Endothelial cell of umbilical vein (primary cell): ENCODE data around the gene S100A3. TPM values are rescaled to one million over a fixed set of nuclear protein-coding genes. Genes with fewer than 3 reads are reported as not detected.

Source experiments
- BruUV-seq: library from RNA; stranded (reverse); fragments of 400-500 nt; replicated peaks from 2 replicates; lab custom pipeline; 2021; lab: Mats Ljungman, UMichigan
- CTCF ChIA-PET: fragments of 300-600, 350-600 bp; sonication (Branson Sonifier 250); formaldehyde crosslinking; loops from one replicate; lab custom pipeline; 2021; ENCODE audit warnings: antibody characterized with exemption, inconsistent platforms; lab: Charles Lee
- POLR2A ChIA-PET: fragments of 300-600, 350-600 bp; sonication (Branson Sonifier 250); formaldehyde crosslinking; loops from one replicate; lab custom pipeline; 2021; ENCODE audit warnings: antibody characterized with exemption, inconsistent platforms; lab: Charles Lee
- DNase-seq: peaks from one replicate; pipeline ENCODE4 v3.0.0-alpha.2; 2011; ENCODE audit warnings: low read depth, low spot score
- FAIRE-seq: peaks from 2 replicates; lab custom pipeline; 2011; peaks lifted over from hg19 to GRCh38; lab: Jason Lieb, UNC
- H2AFZ ChIP-seq: 2 replicates; pipeline ENCODE4 v1.6.0; 2012; ENCODE audit warnings: low read depth, low read length, control low read depth, inconsistent platforms
- H3K27ac ChIP-seq: 2 replicates; pipeline ENCODE4 v1.5.1; 2011; ENCODE audit warnings: low read depth, mild to moderate bottlenecking, control low read depth, low read length, moderate library complexity; ENCODE audit not compliant: insufficient read depth
- H3K27me3 ChIP-seq, 2 experiments: 2 replicates each; pipeline versions ENCODE4 v1.6.0 to v1.6.1; 2011; ENCODE audit warnings: low read length in 2 of 2, mixed read lengths in 1 of 2; ENCODE audit not compliant: control insufficient read depth in 2 of 2, insufficient read depth in 2 of 2
- H3K36me3 ChIP-seq, 2 experiments: 2 replicates in 1 of 2; 3 replicates in 1 of 2; pipeline ENCODE4 v1.5.1; 2011; ENCODE audit warnings: low read length in 2 of 2, mild to moderate bottlenecking in 1 of 2, moderate library complexity in 1 of 2; ENCODE audit not compliant: control insufficient read depth in 2 of 2, insufficient read depth in 2 of 2; ENCODE audit errors: extremely low read depth in 1 of 2
- H3K4me1 ChIP-seq: 3 replicates; pipeline ENCODE4 v1.5.1; 2011; ENCODE audit warnings: mild to moderate bottlenecking, low read length; ENCODE audit not compliant: control insufficient read depth, insufficient read depth; ENCODE audit errors: extremely low read depth
- H3K4me2 ChIP-seq: 2 replicates; pipeline ENCODE4 v1.6.1; 2011; ENCODE audit warnings: low read length, control low read depth, mixed read lengths; ENCODE audit not compliant: insufficient read depth
- H3K4me3 ChIP-seq, 3 experiments: fragments of 200-600 bp in 1 of 3; sonication (generic), shearing (Covaris generic) in 1 of 3; replicated peaks in 1 of 3; 2 replicates each; pipeline ENCODE4 v1.5.1; 2011 to 2016; ENCODE audit warnings: control low read depth in 3 of 3, low read length in 3 of 3, mild to moderate bottlenecking in 2 of 3, inconsistent platforms in 1 of 3, low read depth in 1 of 3, moderate library complexity in 1 of 3; ENCODE audit not compliant: insufficient read depth in 1 of 3
- H3K79me2 ChIP-seq: 2 replicates; pipeline ENCODE4 v1.6.0; 2012; ENCODE audit warnings: low read length, inconsistent platforms; ENCODE audit not compliant: control insufficient read depth, insufficient read depth
- H3K9ac ChIP-seq: replicated peaks from 2 replicates; pipeline ENCODE3; 2011; ENCODE audit warnings: low read length, control low read depth; ENCODE audit not compliant: insufficient read depth; ENCODE audit errors: extremely low read depth
- H3K9me1 ChIP-seq: replicated peaks from 3 replicates; pipeline ENCODE4 v1.6.0; 2011; ENCODE audit warnings: mild to moderate bottlenecking, low read length; ENCODE audit not compliant: control insufficient read depth, insufficient read depth; ENCODE audit errors: extremely low read depth
- H3K9me3 ChIP-seq: replicated peaks from 2 replicates; pipeline ENCODE4 v1.5.1; 2012; ENCODE audit warnings: low read length, inconsistent platforms; ENCODE audit not compliant: control insufficient read depth, insufficient read depth
- H4K20me1 ChIP-seq: replicated peaks from 2 replicates; pipeline ENCODE3; 2011; ENCODE audit warnings: mild to moderate bottlenecking, low read length; ENCODE audit not compliant: control insufficient read depth, insufficient read depth; ENCODE audit errors: extremely low read depth
- CTCF ChIP-seq, 2 donors: IDR thresholded peaks; 1 replicate in 1 of 2; 2 replicates in 1 of 2; pipeline ENCODE4 v1.5.1; 2011; ENCODE audit warnings: low read length in 2 of 2, mild to moderate bottlenecking in 2 of 2, moderate library complexity in 2 of 2, control low read depth in 1 of 2, inconsistent platforms in 1 of 2, low read depth in 1 of 2; ENCODE audit not compliant: insufficient read depth in 1 of 2; ENCODE audit errors: extremely low read depth in 1 of 2
- EZH2 ChIP-seq: IDR thresholded peaks from 2 replicates; pipeline ENCODE4 v1.6.1; 2012; ENCODE audit warnings: borderline replicate concordance, low read depth, mild to moderate bottlenecking, moderate library complexity, low read length, inconsistent platforms; ENCODE audit not compliant: severe bottlenecking
- FOS ChIP-seq: IDR thresholded peaks from 2 replicates; pipeline ENCODE4 v1.6.1; 2011; ENCODE audit warnings: mild to moderate bottlenecking, low read length, moderate library complexity, borderline replicate concordance; ENCODE audit not compliant: insufficient read depth
- GATA2 ChIP-seq: IDR thresholded peaks from 2 replicates; pipeline ENCODE4 v1.7.0; 2011; ENCODE audit warnings: low read depth, mild to moderate bottlenecking, moderate library complexity, mixed read lengths, low read length; ENCODE audit not compliant: insufficient read length, insufficient read depth
- JUN ChIP-seq: IDR thresholded peaks from 2 replicates; pipeline ENCODE4 v1.6.1; 2011; ENCODE audit warnings: borderline replicate concordance, low read depth; ENCODE audit not compliant: insufficient read length, insufficient read depth
- MAX ChIP-seq: IDR thresholded peaks from 2 replicates; pipeline ENCODE4 v1.6.1; 2011; ENCODE audit not compliant: insufficient read depth, insufficient read length
- MYC ChIP-seq: IDR thresholded peaks from one replicate; pipeline ENCODE4 v1.6.1; 2011; ENCODE audit warnings: mild to moderate bottlenecking, low read depth, low read length
- POLR2A ChIP-seq: IDR thresholded peaks from 2 replicates; pipeline ENCODE4 v1.6.1; 2012; ENCODE audit warnings: low read depth, mild to moderate bottlenecking, control low read depth, low read length
- POLR2AphosphoS5 ChIP-seq: IDR thresholded peaks from 2 replicates; pipeline ENCODE4 v1.6.1; 2012; ENCODE audit warnings: low read depth, mild to moderate bottlenecking, control low read depth, low read length, moderate library complexity; ENCODE audit not compliant: insufficient read depth
- dilution Hi-C: fragments of 300-500 bp; cut with MboI; formaldehyde crosslinking; loops from one replicate; pipeline ENCODE4 v1.15.0; 2019; ENCODE audit warnings: low sequenced_read_pairs; ENCODE audit not compliant: extremely low pct_ligation_motif_present
- intact Hi-C: fragments of 100-400 bp; cut with micrococcal nuclease; formaldehyde crosslinking; loops from one replicate; pipeline ENCODE4 v1.10.0; 2022
- polyA plus RNA-seq, 4 experiments: library from polyadenylated mRNA; depleted of rRNA in 3 of 4; stranded (reverse) in 3 of 4; unstranded in 1 of 4; fragments of >200 nt; gene quantifications; 2 replicates each; pipeline versions ENCODE4 v1.2.1 to v1.2.3, GENCODE V29; 2011 to 2012; ENCODE audit warnings: missing spikeins in 1 of 4
- total RNA-seq: library from RNA; stranded (reverse); gene quantifications from 2 replicates; pipeline ENCODE4 v1.2.3, GENCODE V29; 2021

The S100A3 gene
- total and polyA plus RNA-seq, 2 donors (not counting 3 experiments of a cell fraction or from before 2014, with no cell fraction given), result 0.42 to 1.3 TPM

- Histone ChIP-seq H3K79me2 (peaks cover 12% of the 10 kb centered on the region), H2AFZ (no peak overlapping the region), H3K4me1 (peaks cover 10% of the 10 kb centered on the region), H3K9me3 (no peaks in the 10 kb centered on the region), H3K4me3 (no peak overlapping the region), H3K9me1 (no peaks in the 10 kb centered on the region), H3K4me2 (no peak overlapping the region), H3K27ac (no peak overlapping the region), H3K9ac (no peak overlapping the region), H4K20me1 (no peaks in the 10 kb centered on the region), H3K27me3 (no peaks in the 10 kb centered on the region), H3K36me3 (no peaks in the 10 kb centered on the region)
- FAIRE-seq, result no peak
- ChIA-PET CTCF (interaction anchor here (0.7 to 1.2 kb wide), 3 partner anchors 8 to 33 kb away, joined by 3 to 4 read pairs (median 3); no protein-coding TSS in a partner anchor), POLR2A (no interaction called here)
- BruUV-seq, result no TSS peak
- no peak for DNase-seq
- dilution Hi-C loops, result no loop called here
- no peak for TF ChIP-seq MAX
- TF ChIP-seq JUN, result no peak
- TF ChIP-seq EZH2, result no peak
- TF ChIP-seq MYC, result no peak
- TF ChIP-seq POLR2A, result no peak
- no peak for TF ChIP-seq POLR2AphosphoS5
- TF ChIP-seq GATA2, result no peak
- TF ChIP-seq FOS, result no peak
- TF ChIP-seq CTCF (IDR thresholded peaks at IDR 0.05; ENCODE audit: extremely low read depth in 1 of 2, insufficient read depth in 1 of 2, low read depth in 1 of 2, low read length in 2 of 2), result no peak
- intact Hi-C loops, result no loop called here
Measured at GRCh38 chr1:153539395-153540093, 9.5 kb downstream of the S100A3 start.
